Fibroblast of peridontal ligament (primary cell): ENCODE results near the gene MARS1.

Experiments
- DNase-seq: peaks from one replicate; pipeline ENCODE4 v3.0.0-alpha.2; 2010; ENCODE audit errors: extremely low read depth

Gene MARS1

GRCh38 chr12:57550641-57551549, 63.0 kb downstream of the MARS1 start:
- no peak for DNase-seq

GRCh38 chr12:57551637-57552305, 63.9 kb downstream of the MARS1 start:
- DNase-seq: no peak

GRCh38 chr12:57552306-57552651, 64.4 kb downstream of the MARS1 start:
- DNase-seq: no peak

- no peak for DNase-seq
Measured at GRCh38 chr12:57552835-57553313, 65.0 kb downstream of the MARS1 start.

GRCh38 chr12:57553343-57554202, 65.7 kb downstream of the MARS1 start:
- no peak for DNase-seq

GRCh38 chr12:57554453-57554852, 66.6 kb downstream of the MARS1 start:
- DNase-seq: no peak

- DNase-seq: no peak
Measured at GRCh38 chr12:57554897-57555296, 67.0 kb downstream of the MARS1 start.

GRCh38 chr12:57558864-57559263, 71.0 kb downstream of the MARS1 start:
- no peak for DNase-seq

GRCh38 chr12:57560516-57560915, 72.6 kb downstream of the MARS1 start:
- no peak for DNase-seq

GRCh38 chr12:57561117-57561516, 73.2 kb downstream of the MARS1 start:
- peak; percentile 34 for DNase-seq

- no peak for DNase-seq
Measured at GRCh38 chr12:57563358-57563757, 75.5 kb downstream of the MARS1 start.

GRCh38 chr12:57564178-57564740, 76.4 kb downstream of the MARS1 start:
- no peak for DNase-seq
